Neural cell (in vitro differentiated cells): ENCODE results near the gene CSH2.

ENCODE experiments used
- CTCF ChIP-seq: fragments of 450-650 bp; IDR thresholded peaks from 2 replicates; pipeline ENCODE4 v1.5.1; 2014; ENCODE audit warnings: antibody characterized with exemption, mild to moderate bottlenecking, moderate library complexity; ENCODE audit not compliant: poor library complexity, severe bottlenecking
- EP300 ChIP-seq: fragments of 450-650 bp; conservative IDR thresholded peaks from 2 replicates; pipeline ENCODE4 v1.6.1; 2014; ENCODE audit warnings: antibody characterized with exemption, mild to moderate bottlenecking, moderate library complexity; ENCODE audit not compliant: poor library complexity, severe bottlenecking
- EZH2 ChIP-seq: fragments of 200-600, 300-800 bp; shearing (Covaris generic), sonication (generic); IDR thresholded peaks from 2 replicates; pipeline ENCODE4 v1.6.1; 2014; ENCODE audit warnings: antibody characterized with exemption, low read length, borderline replicate concordance, mild to moderate bottlenecking; ENCODE audit not compliant: insufficient read depth, poor library complexity, severe bottlenecking
- POLR2AphosphoS5 ChIP-seq: IDR thresholded peaks from 2 replicates; pipeline ENCODE4 v1.6.1; 2012
- RAD21 ChIP-seq: fragments of 450-650 bp; conservative IDR thresholded peaks from 2 replicates; pipeline ENCODE4 v1.6.1; 2014; ENCODE audit warnings: antibody characterized with exemption, mild to moderate bottlenecking, moderate library complexity
- REST ChIP-seq: IDR thresholded peaks from 2 replicates; pipeline ENCODE4 v1.6.1; 2012; ENCODE audit warnings: borderline replicate concordance
- SMC3 ChIP-seq: fragments of 450-650 bp; conservative IDR thresholded peaks from 2 replicates; pipeline ENCODE4 v1.6.1; 2014; ENCODE audit warnings: antibody characterized with exemption, mild to moderate bottlenecking, moderate library complexity; ENCODE audit not compliant: poor library complexity
- TAF1 ChIP-seq: IDR thresholded peaks from 2 replicates; pipeline ENCODE4 v1.6.1; 2012; ENCODE audit warnings: low read depth

DNA sequence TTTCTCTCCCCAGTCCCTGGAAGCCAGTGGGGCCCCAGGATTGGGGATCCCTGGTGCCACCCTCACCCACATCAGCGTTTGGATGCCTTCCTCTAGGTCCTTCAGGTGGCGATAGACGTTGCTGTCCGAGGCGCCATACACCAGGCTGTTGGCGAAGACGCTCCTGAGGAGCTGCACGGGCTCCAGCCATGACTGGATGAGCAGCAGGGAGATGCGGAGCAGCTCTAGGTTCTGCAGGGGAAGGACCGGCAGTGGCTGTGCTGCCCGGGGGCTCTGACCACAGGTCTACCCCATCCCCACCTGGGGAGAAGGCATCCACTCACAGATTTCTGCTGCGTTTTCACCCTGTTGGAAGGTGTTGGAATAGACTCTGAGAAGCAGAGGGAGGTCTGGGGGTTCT lies 7.2 kb upstream of the CSH2 start:
- TF ChIP-seq EZH2 (no peak), POLR2AphosphoS5 (no peak), CTCF (no peak), RAD21 (no peak), SMC3 (no peak), TAF1 (no peak), EP300 (no peak), REST (no peak)
